ENCODE data around the gene PARVB. TPM values are rescaled to one million over a fixed set of nuclear protein-coding genes. Genes with fewer than 3 reads are reported as not detected.

PARVB gene
- total RNA-seq, 2 donors from 2014 or later, result 4.5 to 11.4 TPM

GRCh38 chr22:44145544-44145943, 121.4 kb downstream of the PARVB start:
- intact Hi-C loops (cut with DNase I), result no loop called here
- H3K27ac ChIP-seq, result no peak overlapping the region

GRCh38 chr22:44146088-44146861, 122.2 kb downstream of the PARVB start:
- Histone ChIP-seq H3K27ac (no peak overlapping the region), H3K9ac (ENCODE audit: low read depth in 2 of 2, low read length in 2 of 2) (no peak overlapping the region), H3K4me1 (no peaks in the 10 kb centered on the region), H3K9me3 (no peaks in the 10 kb centered on the region), H3K36me3 (no peaks in the 10 kb centered on the region), H3K27me3 (no peaks in the 10 kb centered on the region), H3K4me3 (no peak overlapping the region)
- intact Hi-C loops (cut with DNase I), result no loop called here
- no peak for TF ChIP-seq CTCF (IDR thresholded peaks at IDR 0.05)
- DNase-seq, result no peak

More at GRCh38 chr22:44145544-44145943, 121.4 kb downstream of the PARVB start:
- Histone ChIP-seq H3K4me3 (no peak overlapping the region), H3K9ac (ENCODE audit: low read depth in 2 of 2, low read length in 2 of 2) (no peak overlapping the region), H3K36me3 (no peaks in the 10 kb centered on the region), H3K9me3 (no peaks in the 10 kb centered on the region), H3K4me1 (no peaks in the 10 kb centered on the region), H3K27me3 (no peaks in the 10 kb centered on the region)
- no peak for TF ChIP-seq CTCF (IDR thresholded peaks at IDR 0.05)
- DNase-seq, result no peak

GRCh38 chr22:44147008-44147645, 123.0 kb downstream of the PARVB start:
- DNase-seq, result no peak
- Histone ChIP-seq H3K36me3 (no peaks in the 10 kb centered on the region), H3K4me3 (no peak overlapping the region), H3K9ac (ENCODE audit: low read depth in 2 of 2, low read length in 2 of 2) (no peak overlapping the region), H3K27me3 (no peaks in the 10 kb centered on the region), H3K27ac (no peak overlapping the region), H3K4me1 (no peaks in the 10 kb centered on the region), H3K9me3 (no peaks in the 10 kb centered on the region)
- intact Hi-C loops (cut with DNase I), result no loop called here
- no peak for TF ChIP-seq CTCF (IDR thresholded peaks at IDR 0.05)

GRCh38 chr22:44147821-44148574, 123.9 kb downstream of the PARVB start:
- Histone ChIP-seq H3K27ac (no peak overlapping the region), H3K36me3 (no peaks in the 10 kb centered on the region), H3K9me3 (no peaks in the 10 kb centered on the region), H3K9ac (ENCODE audit: low read depth in 2 of 2, low read length in 2 of 2) (no peak overlapping the region), H3K4me1 (no peaks in the 10 kb centered on the region), H3K4me3 (no peak overlapping the region), H3K27me3 (no peaks in the 10 kb centered on the region)
- intact Hi-C loops (cut with DNase I), result no loop called here
- TF ChIP-seq CTCF (IDR thresholded peaks at IDR 0.05), result no peak
- no peak for DNase-seq

- no peaks in the 10 kb centered on the region for H3K4me1 ChIP-seq
- H3K9ac ChIP-seq (ENCODE audit: low read depth in 2 of 2, low read length in 2 of 2), result no peak overlapping the region
- no peak for TF ChIP-seq CTCF (IDR thresholded peaks at IDR 0.05)
- DNase-seq, result no peak
- H3K9me3 ChIP-seq, result no peaks in the 10 kb centered on the region
- no peak overlapping the region for H3K4me3 ChIP-seq
- H3K27ac ChIP-seq, result no peak overlapping the region
- no peaks in the 10 kb centered on the region for H3K27me3 ChIP-seq
- intact Hi-C loops (cut with DNase I), result no loop called here
- no peaks in the 10 kb centered on the region for H3K36me3 ChIP-seq
Measured at GRCh38 chr22:44151676-44152075, 127.6 kb downstream of the PARVB start.

Measured in colonic mucosa (tissue), 4 donors.